H1 (cell line): ENCODE results near the gene TMEM117. TPM values are rescaled to one million over a fixed set of nuclear protein-coding genes. Genes with fewer than 3 reads are reported as not detected.

ENCODE experiments used
- CTCF ChIA-PET: fragments of 300-600 bp; sonication (Branson Sonifier 250); formaldehyde crosslinking; loops from one replicate; lab custom pipeline; 2021; ENCODE audit not compliant: partially characterized antibody; lab: Charles Lee
- POLR2A ChIA-PET: fragments of 300-600 bp; sonication (Branson Sonifier 250); formaldehyde crosslinking; loops from one replicate; lab custom pipeline; 2021; ENCODE audit warnings: inconsistent platforms; ENCODE audit not compliant: partially characterized antibody; lab: Charles Lee
- DNase-seq, 2 experiments: peaks; one replicate each; pipeline versions ENCODE4 v3.0.0 to v3.0.0-alpha.2; 2010 to 2022; ENCODE audit warnings: low spot score in 2 of 2, low read depth in 1 of 2, mixed read lengths in 1 of 2
- FAIRE-seq: peaks from 2 replicates; lab custom pipeline; 2011; peaks lifted over from hg19 to GRCh38; lab: Jason Lieb, UNC
- H2AFZ ChIP-seq: 2 replicates; pipeline ENCODE4 v1.8.1; 2012; ENCODE audit warnings: low read length, inconsistent platforms
- H2AK5ac ChIP-seq: 2 replicates; pipeline ENCODE4 v1.6.1; 2013; ENCODE audit warnings: low read depth, low read length
- H2BK120ac ChIP-seq: replicated peaks from 2 replicates; pipeline ENCODE3; 2013; ENCODE audit warnings: low read depth, low read length, inconsistent platforms
- H2BK12ac ChIP-seq: 2 replicates; pipeline ENCODE4 v1.6.1; 2013; ENCODE audit warnings: low read depth, low read length
- H2BK15ac ChIP-seq: 2 replicates; pipeline ENCODE4 v1.6.1; 2013; ENCODE audit warnings: low read length
- H2BK20ac ChIP-seq: 2 replicates; pipeline ENCODE4 v1.6.1; 2013; ENCODE audit warnings: low read length
- H2BK5ac ChIP-seq: 2 replicates; pipeline ENCODE4 v1.6.1; 2013; ENCODE audit warnings: low read depth, low read length
- H3K14ac ChIP-seq: 2 replicates; pipeline ENCODE4 v1.6.1; 2013; ENCODE audit warnings: inconsistent platforms; ENCODE audit not compliant: insufficient read length
- H3K18ac ChIP-seq: 2 replicates; pipeline ENCODE4 v1.6.1; 2013; ENCODE audit warnings: low read length; ENCODE audit errors: extremely low read depth
- H3K23ac ChIP-seq: 2 replicates; pipeline ENCODE4 v1.6.1; 2013; ENCODE audit warnings: inconsistent platforms; ENCODE audit not compliant: insufficient read length
- H3K23me2 ChIP-seq: 2 replicates; pipeline ENCODE4 v1.6.1; 2013; ENCODE audit warnings: low read depth, low read length
- H3K27ac ChIP-seq: 2 replicates; pipeline ENCODE4 v1.6.1; 2011; ENCODE audit warnings: low read depth, low read length, inconsistent platforms
- H3K27me3 ChIP-seq, 4 experiments: replicated peaks in 1 of 4; 1 replicate in 1 of 4; 2 replicates in 3 of 4; pipeline versions ENCODE4 v1.6.1 to v1.8.1; 2011 to 2013; ENCODE audit warnings: low read length in 3 of 4, mild to moderate bottlenecking in 3 of 4, inconsistent platforms in 2 of 4, mixed read lengths in 2 of 4, moderate library complexity in 1 of 4; ENCODE audit not compliant: control insufficient read depth in 3 of 4, insufficient read depth in 3 of 4; ENCODE audit errors: extremely low read depth in 1 of 4
- H3K36me3 ChIP-seq, 4 experiments: 2 replicates each; pipeline versions ENCODE4 v1.6.1 to v1.8.1; 2011 to 2013; ENCODE audit warnings: mild to moderate bottlenecking in 4 of 4, low read length in 3 of 4, moderate library complexity in 2 of 4, control low read depth in 1 of 4, inconsistent platforms in 1 of 4; ENCODE audit not compliant: insufficient read depth in 4 of 4, control insufficient read depth in 2 of 4
- H3K4ac ChIP-seq: replicated peaks from 2 replicates; pipeline ENCODE3; 2013; ENCODE audit warnings: low read length, low read depth, mixed read lengths, inconsistent platforms; ENCODE audit not compliant: insufficient read length
- H3K4me1 ChIP-seq, 4 experiments: replicated peaks in 1 of 4; 1 replicate in 1 of 4; 2 replicates in 3 of 4; pipeline versions ENCODE4 v1.6.1 to v1.8.1; 2011 to 2013; ENCODE audit warnings: low read length in 3 of 4, inconsistent platforms in 2 of 4, mixed read lengths in 1 of 4; ENCODE audit not compliant: insufficient read depth in 4 of 4, control insufficient read depth in 3 of 4
- H3K4me2 ChIP-seq, 2 experiments: 2 replicates each; pipeline versions ENCODE4 v1.6.1 to v1.8.1; 2011 to 2013; ENCODE audit warnings: low read depth in 2 of 2, low read length in 2 of 2, control low read depth in 1 of 2, inconsistent platforms in 1 of 2, mild to moderate bottlenecking in 1 of 2; ENCODE audit not compliant: insufficient read depth in 1 of 2
- H3K4me3 ChIP-seq, 4 experiments: fragments of 200-600, 300-600 bp in 1 of 4; sonication (generic), shearing (Covaris generic), sonication (Bioruptor Twin) in 1 of 4; 2 replicates each; pipeline versions ENCODE4 v1.5.1 to v1.8.1; 2011 to 2016; ENCODE audit warnings: low read length in 4 of 4, low read depth in 3 of 4, control low read depth in 2 of 4, inconsistent platforms in 2 of 4, mild to moderate bottlenecking in 2 of 4, mixed read lengths in 1 of 4, moderate library complexity in 1 of 4; ENCODE audit not compliant: insufficient read depth in 2 of 4; ENCODE audit errors: extremely low read depth in 1 of 4
- H3K56ac ChIP-seq: replicated peaks from 2 replicates; pipeline ENCODE3; 2013; ENCODE audit warnings: low read depth, mild to moderate bottlenecking, mixed read lengths, low read length, inconsistent platforms; ENCODE audit not compliant: insufficient read length
- H3K79me1 ChIP-seq: 2 replicates; pipeline ENCODE4 v1.6.1; 2013; ENCODE audit warnings: low read depth, low read length, control low read depth
- H3K79me2 ChIP-seq, 2 experiments: 2 replicates each; pipeline versions ENCODE4 v1.6.1 to v1.8.1; 2012 to 2013; ENCODE audit warnings: low read length in 2 of 2, mild to moderate bottlenecking in 2 of 2, inconsistent platforms in 1 of 2; ENCODE audit not compliant: insufficient read depth in 2 of 2, control insufficient read depth in 1 of 2
- H3K9ac ChIP-seq, 4 experiments: replicated peaks in 1 of 4; 1 replicate in 1 of 4; 2 replicates in 3 of 4; pipeline versions ENCODE4 v1.6.1 to v1.8.1; 2011 to 2013; ENCODE audit warnings: low read depth in 3 of 4, low read length in 3 of 4, control low read depth in 2 of 4, mild to moderate bottlenecking in 2 of 4, moderate library complexity in 2 of 4, inconsistent platforms in 1 of 4; ENCODE audit errors: extremely low read depth in 1 of 4
- H3K9me3 ChIP-seq, 2 experiments: 2 replicates each; pipeline versions ENCODE4 v1.6.1 to v1.8.1; 2012 to 2013; ENCODE audit warnings: mild to moderate bottlenecking in 2 of 2, moderate library complexity in 2 of 2, control low read depth in 1 of 2, inconsistent platforms in 1 of 2, low read depth in 1 of 2, low read length in 1 of 2, mixed read lengths in 1 of 2; ENCODE audit not compliant: insufficient read depth in 2 of 2
- H4K20me1 ChIP-seq, 2 experiments: replicated peaks in 1 of 2; 2 replicates each; pipeline versions ENCODE3 to v1.8.1; 2011 to 2013; ENCODE audit warnings: inconsistent platforms in 2 of 2, low read length in 2 of 2, mild to moderate bottlenecking in 1 of 2; ENCODE audit not compliant: insufficient read depth in 2 of 2, control insufficient read depth in 1 of 2
- H4K5ac ChIP-seq: 2 replicates; pipeline ENCODE4 v1.6.1; 2013; ENCODE audit warnings: low read length, low read depth, mixed read lengths, inconsistent platforms; ENCODE audit not compliant: insufficient read length
- H4K8ac ChIP-seq: 2 replicates; pipeline ENCODE4 v1.8.0; 2013; ENCODE audit warnings: mild to moderate bottlenecking, moderate library complexity, low read length, inconsistent platforms; ENCODE audit not compliant: insufficient read depth; ENCODE audit errors: extremely low read depth
- H4K91ac ChIP-seq: replicated peaks from 2 replicates; pipeline ENCODE3; 2013; ENCODE audit warnings: low read length, mixed read lengths, inconsistent platforms; ENCODE audit not compliant: insufficient read length
- ATF3 ChIP-seq: IDR thresholded peaks from 2 replicates; pipeline ENCODE4 v1.6.1; 2011; ENCODE audit warnings: low read depth, mild to moderate bottlenecking, low read length; ENCODE audit not compliant: insufficient read depth
- BCL11A ChIP-seq, 2 experiments: IDR thresholded peaks; one replicate each; pipeline ENCODE4 v1.6.1; 2011; ENCODE audit warnings: low read depth in 2 of 2, low read length in 2 of 2, mild to moderate bottlenecking in 2 of 2
- CBX8 ChIP-seq: fragments of 300-800, 300-1000 bp; sonication (generic); IDR thresholded peaks from 2 replicates; pipeline ENCODE4 v1.7.1; 2016; ENCODE audit warnings: low read depth, low read length, borderline replicate concordance
- CTBP2 ChIP-seq: IDR thresholded peaks from 2 replicates; pipeline ENCODE4 v1.7.0; 2011; ENCODE audit warnings: borderline replicate concordance, mild to moderate bottlenecking, moderate library complexity, mixed read lengths, low read length; ENCODE audit not compliant: insufficient read depth, insufficient read length
- EP300 ChIP-seq, 2 experiments: IDR thresholded peaks; 1 replicate in 1 of 2; 2 replicates in 1 of 2; pipeline ENCODE4 v1.6.1; 2011 to 2012; ENCODE audit warnings: low read depth in 2 of 2, low read length in 2 of 2, mild to moderate bottlenecking in 2 of 2, borderline replicate concordance in 1 of 2, inconsistent platforms in 1 of 2, moderate library complexity in 1 of 2
- FOSL1 ChIP-seq: IDR thresholded peaks from 2 replicates; pipeline ENCODE4 v1.6.1; 2011; ENCODE audit warnings: mild to moderate bottlenecking, low read depth, low read length, moderate library complexity; ENCODE audit not compliant: insufficient read depth
- HDAC2 ChIP-seq, 2 experiments: fragments of 300-600 bp in 1 of 2; sonication (generic) in 1 of 2; IDR thresholded peaks; 2 replicates each; pipeline ENCODE4 v1.6.1; 2011 to 2012; ENCODE audit warnings: low read depth in 2 of 2, low read length in 2 of 2, mild to moderate bottlenecking in 2 of 2, moderate library complexity in 2 of 2, borderline replicate concordance in 1 of 2, inconsistent platforms in 1 of 2
- MAFK ChIP-seq: IDR thresholded peaks from 2 replicates; pipeline ENCODE4 v1.6.1; 2012; ENCODE audit warnings: low read depth, mild to moderate bottlenecking, improper control_type of control experiment, low read length
- NRF1 ChIP-seq: IDR thresholded peaks from 2 replicates; pipeline ENCODE4 v1.6.1; 2011; ENCODE audit warnings: mild to moderate bottlenecking, low read depth, low read length, improper control_type of control experiment
- POLR2A ChIP-seq, 2 experiments: IDR thresholded peaks; 1 replicate in 1 of 2; 2 replicates in 1 of 2; pipeline ENCODE4 v1.6.1; 2011; ENCODE audit warnings: low read depth in 2 of 2, low read length in 2 of 2, mild to moderate bottlenecking in 2 of 2; ENCODE audit errors: control extremely low read depth in 1 of 2
- SP2 ChIP-seq: IDR thresholded peaks from 2 replicates; pipeline ENCODE4 v1.6.1; 2012; ENCODE audit warnings: mild to moderate bottlenecking, low read length, inconsistent platforms
- SP4 ChIP-seq: IDR thresholded peaks from 2 replicates; pipeline ENCODE4 v1.6.1; 2012; ENCODE audit warnings: low read length, inconsistent platforms
- TAF1 ChIP-seq: IDR thresholded peaks from 2 replicates; pipeline ENCODE4 v1.6.1; 2011; ENCODE audit warnings: mild to moderate bottlenecking, low read depth, low read length
- TBP ChIP-seq: IDR thresholded peaks from 2 replicates; pipeline ENCODE4 v1.6.1; 2011; ENCODE audit warnings: low read depth, low read length, improper control_type of control experiment
- WGBS, 2 experiments: shearing (Covaris generic) in 1 of 2; methylation state at CpG; one replicate each; pipeline versions ENCODE4 v1.1.6 to v1.1.7; 2013 to 2015; ENCODE audit warnings: low lambda C conversion rate in 2 of 2, mixed read lengths in 2 of 2, inconsistent platforms in 1 of 2, low coverage in 1 of 2, missing lambda C conversion rate in 1 of 2; ENCODE audit not compliant: insufficient replicate concordance in 2 of 2, insufficient coverage in 1 of 2, insufficient read length in 1 of 2; ENCODE audit errors: extremely low coverage in 1 of 2, missing lambda C conversion rate in 1 of 2; 5-methylcytosine and 5-hydroxymethylcytosine counted together
- polyA plus RNA-seq, 7 experiments: library from polyadenylated mRNA; depleted of rRNA in 3 of 7; stranded (reverse) in 5 of 7; unstranded in 2 of 7; fragments of >200 nt in 5 of 7; fragments of 200-250 nt in 2 of 7; gene quantifications; 1 replicate in 5 of 7; 2 replicates in 1 of 7; 4 replicates in 1 of 7; pipeline versions ENCODE4 v1.2.1 to v1.2.3, GENCODE V29; 2011 to 2013; ENCODE audit warnings: missing spikeins in 2 of 7, mixed read lengths in 2 of 7
- total RNA-seq: library from RNA; stranded (reverse); fragmentation: NEBNext Ultra II Directional; extraction: Animal tissue kit (Norgen Biotek cat#: 25700); gene quantifications from 2 replicates; pipeline ENCODE4 v1.2.1, GENCODE V29; 2021

The TMEM117 gene
- total and polyA plus RNA-seq, 2 of the 8 experiments (the other 6 are each of a cell fraction or from before 2014, with no cell fraction given) = 0.80 to 1.4 TPM

- Histone ChIP-seq H2AFZ (no peak overlapping the region), H3K14ac (no peak overlapping the region), H2BK12ac (no peak overlapping the region), H3K27me3 (no peaks in the 10 kb centered on the region), H3K4me3 (no peak overlapping the region), H3K4me2 (no peak overlapping the region), H4K91ac (no peak overlapping the region), H2AK5ac (no peak overlapping the region), H3K9me3 (no peaks in the 10 kb centered on the region), H3K36me3 (no peaks in the 10 kb centered on the region), H2BK120ac (no peak overlapping the region), H3K56ac (no peak overlapping the region), H3K4me1 (no peaks in the 10 kb centered on the region), H4K8ac (no peak overlapping the region), H3K23me2 (no peaks in the 10 kb centered on the region), H3K9ac (no peak overlapping the region), H2BK20ac (no peak overlapping the region), H2BK5ac (no peak overlapping the region), H3K18ac (no peak overlapping the region), H3K4ac (no peak overlapping the region), H3K79me1 (no peaks in the 10 kb centered on the region), H3K27ac (no peak overlapping the region), H4K20me1 (no peaks in the 10 kb centered on the region), H3K23ac (no peak overlapping the region), H3K79me2 (no peaks in the 10 kb centered on the region), H2BK15ac (no peak overlapping the region), H4K5ac (no peak overlapping the region)
- WGBS, 2 experiments = 92% methylated on average over 1 of the region's 1 CpG; no CpG with 5 or more reads in 1 of the 2 experiments
- ChIA-PET POLR2A (no interaction called here), CTCF (no interaction called here)
- FAIRE-seq (no peak), DNase-seq (no peak)
- TF ChIP-seq POLR2A (IDR thresholded peaks at IDR 0.05; ENCODE audit: control extremely low read depth in 1 of 2, low read depth in 2 of 2, low read length in 2 of 2) (no peak), EP300 (IDR thresholded peaks at IDR 0.05; ENCODE audit: borderline replicate concordance in 1 of 2, low read depth in 2 of 2, low read length in 2 of 2) (no peak), SP4 (no peak), NRF1 (no peak), BCL11A (IDR thresholded peaks at IDR 0.05; ENCODE audit: low read depth in 2 of 2, low read length in 2 of 2) (no peak), MAFK (no peak), CBX8 (no peak), FOSL1 (no peak), TAF1 (no peak), HDAC2 (IDR thresholded peaks at IDR 0.05; ENCODE audit: borderline replicate concordance in 1 of 2, low read depth in 2 of 2, low read length in 2 of 2) (no peak), ATF3 (no peak), CTBP2 (no peak), SP2 (no peak), TBP (no peak)
Measured at GRCh38 chr12:44358636-44359035, 522.8 kb downstream of the TMEM117 start.
